Measurements from ENCODE around the gene CFAP221.

CFAP221 gene

DNA sequence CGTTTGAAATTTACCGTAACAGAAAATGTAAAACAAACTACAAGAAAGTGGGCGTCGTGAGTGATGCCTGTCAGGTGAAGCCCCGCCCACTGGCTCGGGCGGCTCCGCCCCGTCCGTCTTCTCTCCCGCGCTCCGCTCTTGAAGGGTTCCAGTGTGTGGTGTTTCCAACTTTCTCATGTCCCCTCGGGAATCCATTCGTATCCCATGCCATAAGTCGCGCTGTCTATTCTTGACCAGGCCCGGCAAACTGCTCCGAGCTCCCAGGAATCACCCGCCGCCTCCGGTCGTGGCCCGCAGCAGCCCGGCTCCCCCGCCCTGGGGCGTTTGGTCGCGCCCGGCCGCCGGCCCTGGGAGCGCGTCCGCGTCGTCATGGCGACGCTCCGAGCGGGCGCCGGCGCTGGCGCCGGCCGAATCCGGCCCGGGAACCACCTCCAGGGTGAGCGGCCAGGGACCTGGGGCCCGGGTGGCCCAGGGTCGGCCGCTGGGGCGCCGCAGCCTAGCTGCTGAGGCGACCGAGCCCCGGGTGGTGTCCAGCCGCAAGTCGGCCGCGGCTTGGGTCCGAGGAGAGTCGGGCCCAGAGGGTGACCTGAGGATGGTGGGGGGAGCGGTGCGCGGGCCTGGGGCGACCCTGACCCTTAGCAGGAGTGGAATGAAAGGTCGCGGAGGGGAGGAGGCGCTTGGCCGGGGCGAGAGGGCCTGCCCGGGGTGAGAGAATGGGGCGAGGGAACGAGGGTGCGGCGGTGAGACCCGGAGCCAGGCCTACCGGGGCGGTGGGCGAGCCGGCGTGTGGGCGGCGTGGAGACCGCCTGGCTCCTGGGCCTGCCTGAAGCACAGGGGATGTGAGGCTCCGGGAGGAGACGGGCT, at the start of gene CFAP221:
CFAP221 (plus strand) TSS at position 375 of the 864 bp plus-strand sequence. CDS start 1,683 bp downstream, outside the sequence.
- peak; percentile 64 for DNase-seq

DNA sequence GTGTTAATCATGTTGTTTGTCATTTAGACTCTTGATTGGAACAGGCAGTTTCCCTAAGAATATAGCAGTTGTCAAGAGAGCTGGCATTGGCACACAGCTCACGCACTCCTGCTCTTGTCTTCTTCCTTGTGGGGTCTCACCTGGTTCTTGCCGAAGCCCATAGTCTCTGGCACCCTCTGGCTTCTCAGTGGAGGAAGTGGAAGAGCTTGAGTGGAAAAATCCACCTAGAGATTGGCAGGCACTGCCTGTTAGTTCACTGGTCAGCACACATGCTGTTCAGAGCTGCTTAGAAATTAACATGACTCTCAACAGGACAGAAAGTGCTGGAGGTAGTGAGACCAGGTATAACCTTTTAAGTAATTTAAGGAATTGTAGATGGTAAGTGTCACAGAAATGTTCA, 48.3 kb upstream of the CFAP221 start:
- DNase-seq: no peak

DNA sequence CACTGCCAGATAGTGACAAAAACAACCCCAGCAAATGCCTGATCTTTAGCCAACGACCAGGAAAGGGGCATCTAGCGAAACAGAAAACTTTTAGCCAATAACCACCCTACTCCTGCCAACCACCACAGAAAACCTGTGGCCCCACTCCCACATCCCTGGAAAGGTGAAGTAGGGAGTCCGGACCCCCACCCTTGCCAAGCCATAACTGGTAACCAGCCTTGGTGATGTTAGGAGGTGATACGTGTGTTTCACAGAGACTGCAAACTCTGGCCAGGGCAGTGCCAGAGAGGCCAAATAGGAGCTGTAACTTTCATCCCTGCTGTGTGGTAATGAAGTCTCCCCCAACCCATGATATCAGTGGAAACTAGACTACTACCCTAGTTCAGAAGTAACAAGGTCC, 47.6 kb upstream of the CFAP221 start:
- DNase-seq: no peak

- DNase-seq: no peak
Observed at GRCh38 chr2:119508756-119509155, 35.5 kb upstream of the CFAP221 start.

DNA sequence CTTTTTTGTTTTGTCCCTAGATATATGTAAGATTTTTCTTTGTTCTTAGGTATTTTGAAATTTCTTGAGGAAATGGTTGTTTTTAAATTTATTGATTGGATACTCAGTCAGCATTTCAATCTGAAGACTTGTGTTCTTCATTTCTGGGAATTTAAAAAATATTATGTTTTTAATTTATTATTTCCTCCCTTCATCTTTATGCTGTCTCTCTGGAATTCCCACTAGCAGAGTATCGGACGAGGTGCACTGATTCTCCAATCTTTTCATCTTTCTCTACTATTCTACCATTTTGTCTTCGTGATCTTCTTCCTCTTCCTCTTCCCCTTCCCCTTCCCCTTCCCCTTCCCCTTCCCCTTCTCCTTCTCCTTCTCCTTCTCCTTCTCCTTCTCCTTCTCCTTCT, 32.3 kb upstream of the CFAP221 start:
- no peak for DNase-seq

- no peak for DNase-seq
Observed at GRCh38 chr2:119512946-119513345, 31.3 kb upstream of the CFAP221 start.

GRCh38 chr2:119513832-119514231, 30.4 kb upstream of the CFAP221 start:
- no peak for DNase-seq

DNA sequence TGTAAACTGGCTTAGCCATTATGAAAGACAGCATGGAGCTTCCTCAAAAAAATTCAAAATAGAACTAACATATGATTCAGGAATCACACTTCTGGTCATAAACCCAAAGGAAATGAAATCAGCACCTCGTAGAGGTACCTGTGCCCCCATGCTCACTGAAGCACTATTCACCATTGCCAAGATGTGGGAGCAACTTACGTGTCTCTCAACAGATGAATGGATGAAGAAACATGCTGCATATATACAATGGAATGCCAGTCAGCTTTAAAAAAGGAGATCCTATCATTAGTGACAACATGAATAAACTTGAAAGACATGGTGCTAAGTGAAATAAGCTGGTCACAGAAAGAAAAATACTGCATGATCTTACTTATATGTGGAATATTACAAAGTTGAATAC, 28.1 kb upstream of the CFAP221 start:
- no peak for DNase-seq

- DNase-seq: peak; percentile 69
Observed at GRCh38 chr2:119517433-119517832, 26.8 kb upstream of the CFAP221 start.

- no peak for DNase-seq
Observed at GRCh38 chr2:119518401-119519056, 25.7 kb upstream of the CFAP221 start.

DNA sequence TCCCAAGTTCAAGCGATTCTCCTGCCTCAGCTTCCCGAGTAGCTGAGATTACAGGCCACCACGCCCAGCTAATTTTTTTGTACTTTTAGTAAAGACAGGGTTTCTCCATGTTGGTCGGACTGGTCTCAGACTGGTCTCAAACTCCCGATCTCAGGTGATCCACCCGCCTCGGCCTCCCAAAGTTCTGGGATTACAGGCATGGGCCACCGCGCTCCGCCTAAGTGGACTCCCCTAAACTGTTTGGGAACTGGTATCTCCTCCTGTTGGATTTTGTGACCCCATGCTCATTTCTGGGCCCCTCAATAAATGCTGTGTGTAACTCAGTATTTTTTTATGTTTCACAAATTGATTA, 25.2 kb upstream of the CFAP221 start:
- no peak for DNase-seq

- peak; percentile 34 for DNase-seq
Observed at GRCh38 chr2:119520696-119521432, 23.4 kb upstream of the CFAP221 start.

- no peak for DNase-seq
Observed at GRCh38 chr2:119521433-119522050, 22.7 kb upstream of the CFAP221 start.

DNA sequence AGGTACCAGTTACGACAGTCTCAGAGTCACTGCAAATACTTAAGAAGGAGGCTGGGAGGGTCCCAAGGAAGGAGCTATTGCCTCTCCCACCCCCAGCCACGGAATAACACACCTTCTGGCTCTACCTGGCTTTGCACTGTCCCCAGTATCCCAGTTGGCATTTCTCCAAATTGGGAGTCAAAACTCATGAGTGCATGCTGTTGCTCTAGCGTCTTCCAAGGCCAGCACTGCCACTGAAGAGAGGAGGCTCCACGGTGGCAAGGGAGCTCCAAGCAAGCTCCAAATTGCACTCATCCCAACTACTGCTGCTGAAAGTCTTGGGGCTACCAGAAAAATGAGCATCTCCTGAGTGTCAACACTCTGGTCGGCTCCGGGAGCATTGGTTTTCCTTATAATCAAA, 21.6 kb upstream of the CFAP221 start:
- DNase-seq: no peak

DNA sequence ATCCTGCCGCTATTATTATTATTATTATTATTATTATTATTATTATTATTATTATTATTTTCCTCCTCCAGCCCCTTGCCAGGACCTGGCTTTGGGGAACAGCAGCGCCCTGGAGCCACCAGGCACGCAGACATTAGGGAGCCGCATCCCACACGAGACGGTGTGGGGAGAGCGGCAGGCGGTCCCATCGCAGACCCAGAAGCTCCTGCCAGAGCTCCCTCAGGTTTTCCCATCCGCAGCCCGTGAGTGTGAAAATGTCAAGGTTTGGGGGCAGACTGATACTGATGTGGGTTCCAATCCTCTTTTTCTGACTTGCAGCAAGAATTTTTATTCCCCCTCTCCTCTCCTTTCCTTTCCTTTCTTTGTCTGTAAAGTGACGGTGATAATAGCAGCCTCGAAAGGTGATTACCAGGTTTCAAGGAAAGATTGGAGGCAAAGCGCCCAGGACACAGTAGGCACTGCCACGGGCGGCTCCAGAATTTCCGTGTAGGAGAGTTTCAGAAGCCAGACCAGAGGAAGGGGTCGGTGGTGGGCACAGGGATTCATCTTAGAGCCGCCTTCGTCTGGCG, 20.8 kb upstream of the CFAP221 start:
- DNase-seq: no peak

DNA sequence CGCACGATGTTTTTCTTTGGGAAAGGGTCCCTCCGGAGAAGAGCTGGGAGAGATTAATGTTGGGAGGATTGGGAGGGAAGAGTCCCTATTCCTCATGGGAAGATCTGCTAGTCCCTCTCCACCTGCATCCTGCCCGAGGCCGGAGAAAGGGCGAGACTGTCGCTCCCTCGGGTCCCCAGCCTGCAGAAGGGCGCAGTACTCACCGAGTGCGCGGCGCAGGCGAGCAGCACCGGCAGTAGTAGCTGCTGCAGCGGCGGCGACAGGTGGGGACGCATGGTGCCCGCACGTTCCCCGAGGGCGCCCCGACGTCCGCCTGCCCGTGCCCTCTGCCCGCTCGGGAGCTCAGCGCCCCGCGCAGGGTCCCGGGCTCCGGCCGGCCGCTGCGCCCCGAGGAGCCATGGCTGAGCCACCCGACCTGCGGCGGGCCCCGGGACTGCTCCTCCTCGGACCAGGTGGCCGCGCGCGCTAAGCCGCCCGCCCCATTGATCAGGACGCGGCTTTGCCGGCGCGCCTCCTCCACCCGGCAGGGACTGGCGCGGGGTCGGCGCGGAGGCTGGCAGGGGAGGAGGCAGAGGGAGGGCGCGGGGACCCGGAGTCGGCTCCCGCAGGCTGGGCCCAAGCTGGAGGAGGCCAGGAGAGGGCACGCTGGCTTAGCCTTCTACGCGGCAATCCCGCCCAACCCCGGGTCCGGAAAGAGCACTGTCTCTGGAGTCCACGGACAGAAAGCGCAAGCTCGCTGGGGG, 20.1 kb upstream of the CFAP221 start, which contains the start of gene SCTR:
SCTR (minus strand) TSS at position 532 of the 743 bp plus-strand sequence; CDS start at position 275, 257 bp downstream.
- no peak for DNase-seq

GRCh38 chr2:119525614-119526013, 18.6 kb upstream of the CFAP221 start:
- no peak for DNase-seq

GRCh38 chr2:119527999-119528398, 16.2 kb upstream of the CFAP221 start:
- no peak for DNase-seq

GRCh38 chr2:119531292-119531691, 13.0 kb upstream of the CFAP221 start:
- no peak for DNase-seq

DNA sequence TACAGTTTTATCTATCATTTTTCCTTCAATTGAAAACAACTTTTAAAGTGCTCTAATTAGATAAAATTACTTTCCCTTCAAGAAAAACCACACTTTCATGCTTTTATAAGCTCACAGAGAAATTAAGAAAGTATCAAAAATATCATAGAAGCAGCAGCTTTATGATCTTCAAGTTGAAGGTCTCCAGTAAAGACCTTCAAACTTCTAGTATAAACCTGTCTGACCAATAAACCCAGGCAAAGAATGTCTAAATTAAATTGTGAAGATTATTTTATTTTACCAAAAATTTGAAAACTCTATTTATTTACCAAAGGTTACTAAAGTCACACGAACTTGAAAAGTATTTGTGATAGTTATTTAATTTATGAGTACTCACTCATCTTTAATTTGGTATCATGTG, 10.7 kb upstream of the CFAP221 start:
- no peak for DNase-seq

- no peak for DNase-seq
Observed at GRCh38 chr2:119536211-119536610, 8.0 kb upstream of the CFAP221 start.

- no peak for DNase-seq
Observed at GRCh38 chr2:119536707-119537106, 7.5 kb upstream of the CFAP221 start.
